HUES64 (cell line): Measurements from ENCODE around the gene IGLL5.

Experiments used
- H3K27ac ChIP-seq: 2 replicates; pipeline ENCODE4 v1.7.0; 2013; ENCODE audit warnings: low read depth, low read length, inconsistent platforms
- H3K27me3 ChIP-seq: 2 replicates; pipeline ENCODE4 v1.6.1; 2013; ENCODE audit warnings: mild to moderate bottlenecking, low read length; ENCODE audit not compliant: insufficient read depth
- H3K36me3 ChIP-seq: 2 replicates; pipeline ENCODE4 v1.6.1; 2013; ENCODE audit warnings: mild to moderate bottlenecking, low read length; ENCODE audit not compliant: insufficient read depth
- H3K4me1 ChIP-seq: 2 replicates; pipeline ENCODE4 v1.6.1; 2013; ENCODE audit warnings: mild to moderate bottlenecking, low read length, moderate library complexity; ENCODE audit not compliant: insufficient read depth
- H3K4me3 ChIP-seq: 2 replicates; pipeline ENCODE4 v1.5.1; 2013; ENCODE audit warnings: mild to moderate bottlenecking, low read length, moderate library complexity
- H3K9ac ChIP-seq: 2 replicates; pipeline ENCODE4 v1.6.1; 2013; ENCODE audit warnings: mild to moderate bottlenecking, low read depth, low read length
- H3K9me3 ChIP-seq: 2 replicates; pipeline ENCODE4 v1.6.1; 2013; ENCODE audit warnings: low read depth, low read length; ENCODE audit not compliant: insufficient read depth
- WGBS: fragments of 150-250, 120-280 bp; methylation state at CpG from one replicate; pipeline ENCODE4 v1.1.7; 2013; ENCODE audit warnings: missing lambda C conversion rate; 5-methylcytosine and 5-hydroxymethylcytosine counted together

The IGLL5 gene

DNA sequence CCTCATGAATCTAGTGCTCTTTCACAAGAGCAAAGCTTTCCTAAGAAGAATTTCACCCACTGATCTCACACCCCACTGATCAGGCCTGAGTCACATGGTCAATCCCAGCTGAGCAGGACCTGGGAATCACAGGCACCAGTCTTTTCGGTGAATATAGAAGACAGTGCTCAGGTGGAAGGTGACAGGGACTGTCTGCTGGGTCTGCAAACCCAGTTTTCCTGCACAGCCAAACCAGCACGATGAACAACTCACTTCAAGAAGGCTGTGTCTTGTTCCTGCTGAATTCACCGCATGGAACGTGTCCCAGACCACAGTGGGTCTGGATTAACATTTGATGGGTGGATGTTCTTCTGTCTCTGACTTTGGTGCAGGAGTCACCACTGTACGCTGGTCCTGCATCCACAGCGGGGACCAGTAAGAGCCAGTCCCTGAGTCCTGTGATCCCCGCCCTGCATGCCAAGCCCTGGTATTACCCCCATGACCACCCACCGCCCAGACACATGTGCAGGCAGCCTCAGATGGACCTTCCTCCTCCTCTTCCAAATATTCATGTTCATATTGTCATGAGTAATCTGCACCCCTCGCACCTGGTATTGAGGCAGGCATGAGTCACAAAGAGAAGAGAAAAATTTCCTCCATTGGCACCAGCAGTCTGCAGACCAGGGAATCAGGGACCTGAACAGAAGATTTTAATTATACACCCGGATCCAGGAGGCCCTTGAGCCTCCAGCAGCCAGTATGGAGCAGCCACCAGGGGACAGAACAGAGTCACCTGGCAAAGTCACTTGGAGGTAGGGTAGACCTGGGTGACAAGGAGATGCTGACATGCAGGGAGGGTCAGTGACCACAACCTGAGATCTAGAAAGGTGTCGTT lies 8.6 kb upstream of the IGLL5 start:
- Histone ChIP-seq H3K4me3 (no peak overlapping the region), H3K9me3 (0 out of 2 replicates have a peak, but pooled peaks cover 3% of the 10 kb centered on the region), H3K9ac (no peak overlapping the region), H3K36me3 (no peaks in the 10 kb centered on the region), H3K27me3 (peaks cover 26% of the 10 kb centered on the region), H3K27ac (no peak overlapping the region), H3K4me1 (no peaks in the 10 kb centered on the region)
- 87% methylated on average over 11 of the region's 11 CpGs for WGBS

DNA sequence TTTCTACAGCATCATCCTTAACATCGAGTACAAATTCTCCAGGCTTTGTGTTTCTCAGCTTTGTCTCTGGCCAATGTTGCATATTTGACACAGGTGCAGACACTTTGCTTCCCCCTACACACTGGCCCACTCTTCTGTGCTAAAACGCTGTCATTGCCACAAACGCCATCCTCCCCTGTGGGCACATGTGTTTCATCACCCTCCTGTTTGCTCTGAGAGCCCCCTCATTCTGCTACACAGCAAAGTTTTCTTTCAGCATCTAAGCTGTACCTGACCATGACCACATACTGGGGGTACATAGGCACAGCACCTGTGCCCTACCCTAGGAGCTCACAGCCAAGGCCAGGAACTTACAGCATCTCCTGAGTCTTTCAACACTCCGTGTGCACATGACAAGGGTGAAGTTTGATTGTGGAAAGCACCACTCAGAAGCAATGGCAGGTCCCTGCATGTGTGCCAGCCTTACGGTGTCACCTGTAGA lies 7.9 kb upstream of the IGLL5 start:
- Histone ChIP-seq H3K4me1 (no peaks in the 10 kb centered on the region), H3K4me3 (no peak overlapping the region), H3K27me3 (peaks cover 23% of the 10 kb centered on the region), H3K27ac (no peak overlapping the region), H3K9ac (no peak overlapping the region), H3K36me3 (no peaks in the 10 kb centered on the region), H3K9me3 (no peaks in the 10 kb centered on the region)
- WGBS, result 81% methylated on average over 5 of the region's 5 CpGs

- Histone ChIP-seq H3K4me1 (no peaks in the 10 kb centered on the region), H3K9me3 (no peaks in the 10 kb centered on the region), H3K36me3 (no peaks in the 10 kb centered on the region), H3K9ac (no peak overlapping the region), H3K27ac (no peak overlapping the region), H3K4me3 (no peak overlapping the region), H3K27me3 (peaks cover 27% of the 10 kb centered on the region)
- 86% methylated on average over 9 of the region's 9 CpGs for WGBS
These were observed 7.0 kb upstream of the IGLL5 start for GRCh38 chr22:22880645-22881044.

DNA sequence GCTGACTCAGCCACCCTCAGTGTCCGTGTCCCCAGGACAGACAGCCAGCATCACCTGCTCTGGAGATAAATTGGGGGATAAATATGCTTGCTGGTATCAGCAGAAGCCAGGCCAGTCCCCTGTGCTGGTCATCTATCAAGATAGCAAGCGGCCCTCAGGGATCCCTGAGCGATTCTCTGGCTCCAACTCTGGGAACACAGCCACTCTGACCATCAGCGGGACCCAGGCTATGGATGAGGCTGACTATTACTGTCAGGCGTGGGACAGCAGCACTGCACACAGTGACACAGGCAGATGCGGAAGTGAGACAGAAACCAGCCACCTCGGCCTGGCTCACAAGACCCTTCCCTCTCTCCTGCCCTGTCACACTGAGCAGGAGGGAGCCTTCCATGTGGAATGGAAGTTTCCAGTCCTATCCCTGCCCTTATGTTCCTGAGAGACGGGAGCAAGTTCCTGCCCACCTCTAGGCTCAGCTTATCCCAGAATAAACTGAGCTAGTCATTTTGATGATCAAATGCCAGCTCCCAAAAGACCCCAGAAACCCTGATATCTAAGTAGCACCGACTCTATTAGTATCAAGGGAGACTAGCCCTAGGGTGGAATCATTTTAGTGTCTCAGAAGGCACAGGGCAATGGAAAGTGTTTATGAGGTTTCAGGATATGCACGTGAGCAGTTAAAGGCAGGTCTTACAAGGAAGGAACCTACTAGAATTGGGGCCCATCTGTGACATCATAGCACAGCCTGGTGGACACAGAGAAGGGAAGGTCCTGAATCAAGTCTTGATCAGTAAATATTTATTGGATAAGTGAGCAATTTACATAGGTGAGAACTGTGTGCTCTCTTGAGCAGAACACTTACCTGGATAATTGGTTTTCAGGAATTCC lies 6.3 kb upstream of the IGLL5 start:
- Histone ChIP-seq H3K4me3 (no peak overlapping the region), H3K9ac (no peak overlapping the region), H3K27me3 (peaks cover 34% of the 10 kb centered on the region), H3K27ac (no peak overlapping the region), H3K4me1 (no peaks in the 10 kb centered on the region), H3K9me3 (no peaks in the 10 kb centered on the region), H3K36me3 (no peaks in the 10 kb centered on the region)
- 83% methylated on average over 10 of the region's 10 CpGs for WGBS

DNA sequence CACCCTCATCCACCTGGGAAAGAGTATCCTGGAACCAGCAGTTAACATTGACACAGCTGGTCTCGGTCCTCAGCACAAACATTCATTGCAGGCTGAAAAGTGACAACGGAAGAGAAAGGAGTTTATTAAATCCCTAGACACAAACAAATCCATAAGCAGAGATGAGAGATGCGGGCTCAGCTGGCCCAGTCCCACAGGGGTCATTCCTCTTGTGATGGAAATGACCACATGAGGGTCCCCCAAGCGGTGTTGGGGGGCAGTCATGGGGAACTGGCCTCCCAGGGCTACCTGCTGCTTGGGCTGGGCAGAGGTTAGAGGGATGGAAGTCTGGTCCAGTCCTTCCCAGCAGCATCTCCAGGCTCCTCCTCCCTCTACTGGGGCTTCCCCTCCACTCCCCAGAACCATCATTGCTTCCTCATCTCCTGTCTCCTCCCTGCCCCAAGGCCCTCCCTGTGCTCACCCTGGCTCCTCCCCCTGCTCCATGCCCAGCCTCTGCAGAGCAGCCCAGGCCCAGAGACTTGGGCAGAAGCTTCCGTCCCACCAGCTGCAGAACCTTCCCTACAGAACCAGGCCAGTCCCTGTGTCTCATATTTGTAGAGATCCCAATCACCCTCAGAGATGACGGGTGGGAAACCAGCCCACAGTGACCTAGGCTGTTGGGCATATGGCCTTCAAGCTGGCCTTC lies 5.4 kb upstream of the IGLL5 start:
- no peaks in the 10 kb centered on the region for H3K4me1 ChIP-seq
- H3K9ac ChIP-seq, result no peak overlapping the region
- H3K36me3 ChIP-seq, result no peaks in the 10 kb centered on the region
- 89% methylated on average over 6 of the region's 6 CpGs for WGBS
- H3K9me3 ChIP-seq, result no peaks in the 10 kb centered on the region
- H3K4me3 ChIP-seq, result no peak overlapping the region
- no peak overlapping the region for H3K27ac ChIP-seq
- peaks cover 38% of the 10 kb centered on the region for H3K27me3 ChIP-seq

DNA sequence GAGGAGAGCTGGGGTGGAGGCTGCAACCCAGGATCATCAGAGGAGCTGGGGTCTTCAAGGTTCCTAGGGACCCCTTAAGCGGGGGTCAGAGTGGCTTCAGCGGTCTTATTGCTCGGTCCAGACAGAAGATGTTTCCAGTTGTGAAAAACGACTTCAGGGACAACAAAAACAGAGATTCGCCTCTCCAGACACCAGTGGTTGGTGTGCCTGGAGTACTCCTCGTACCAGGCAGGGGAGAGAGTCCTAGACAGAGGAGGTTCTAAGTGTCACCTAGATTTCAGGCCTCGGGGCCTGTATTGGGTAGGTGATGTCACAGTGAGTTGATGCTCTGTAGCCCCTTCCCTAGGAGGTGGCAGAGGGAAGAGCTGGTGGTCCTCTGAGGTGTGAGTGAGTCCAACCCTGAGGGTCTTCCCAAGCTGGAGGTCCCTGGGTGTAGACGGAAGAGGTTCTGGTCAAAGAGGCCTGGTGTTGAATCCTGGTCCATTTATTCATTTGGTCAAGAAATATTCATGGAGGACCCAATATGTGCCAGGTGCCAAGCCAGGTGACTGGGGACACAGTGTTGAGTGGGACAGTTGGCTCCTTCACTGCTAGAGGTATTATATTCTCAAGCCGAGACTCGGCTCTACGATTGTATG lies 4.4 kb upstream of the IGLL5 start:
- WGBS, result 84% methylated on average over 11 of the region's 11 CpGs
- Histone ChIP-seq H3K27ac (no peak overlapping the region), H3K9me3 (no peaks in the 10 kb centered on the region), H3K4me3 (no peak overlapping the region), H3K36me3 (no peaks in the 10 kb centered on the region), H3K27me3 (peaks cover 36% of the 10 kb centered on the region), H3K4me1 (no peaks in the 10 kb centered on the region), H3K9ac (no peak overlapping the region)

DNA sequence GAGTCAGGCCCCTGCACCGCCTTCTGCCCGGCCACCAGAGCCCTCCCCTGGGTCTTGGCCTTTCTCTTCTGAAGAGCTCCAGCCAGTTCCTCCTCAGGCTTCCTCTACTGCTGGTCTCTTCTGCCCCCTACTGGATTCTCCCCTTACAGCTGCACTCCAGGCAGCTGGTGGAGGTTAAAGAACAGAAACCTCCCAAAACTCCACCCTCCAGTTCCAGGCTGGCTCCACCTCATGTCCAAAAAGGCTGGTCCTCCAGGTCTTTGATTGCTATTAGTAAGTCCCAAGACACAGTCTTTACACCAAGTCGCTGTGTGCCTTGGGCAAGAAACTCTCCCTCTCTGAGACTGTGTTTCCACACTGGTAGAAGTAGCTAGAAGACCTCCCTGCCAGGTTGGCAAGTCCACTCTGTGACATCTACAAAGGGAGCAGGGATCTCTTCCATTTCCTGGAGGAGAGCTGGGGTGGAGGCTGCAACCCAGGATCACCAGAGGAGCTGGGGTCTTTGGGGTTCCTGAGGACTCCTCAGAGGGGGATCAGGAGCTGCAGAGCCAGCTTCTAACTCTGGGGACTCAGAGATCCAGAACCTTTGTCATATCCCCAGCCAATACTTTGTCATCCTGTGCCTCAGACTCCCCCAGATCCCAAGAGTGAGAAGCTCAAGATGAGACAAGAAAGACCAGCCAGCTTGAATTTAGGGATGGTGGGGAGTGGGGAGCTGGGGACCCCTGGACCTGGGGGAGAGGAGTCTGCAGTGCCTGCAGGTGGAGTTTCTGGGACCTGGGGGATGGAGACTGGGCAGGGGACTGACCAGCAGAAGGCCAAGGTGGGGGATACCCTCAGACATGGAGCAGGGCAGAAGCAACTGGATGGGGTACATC lies 3.4 kb upstream of the IGLL5 start:
- H3K9ac ChIP-seq, result no peak overlapping the region
- no peaks in the 10 kb centered on the region for H3K36me3 ChIP-seq
- H3K9me3 ChIP-seq, result no peaks in the 10 kb centered on the region
- no peaks in the 10 kb centered on the region for H3K4me1 ChIP-seq
- H3K27ac ChIP-seq, result no peak overlapping the region
- 22% methylated on average over 3 of the region's 3 CpGs for WGBS
- H3K27me3 ChIP-seq, result peaks cover 28% of the 10 kb centered on the region
- no peak overlapping the region for H3K4me3 ChIP-seq

DNA sequence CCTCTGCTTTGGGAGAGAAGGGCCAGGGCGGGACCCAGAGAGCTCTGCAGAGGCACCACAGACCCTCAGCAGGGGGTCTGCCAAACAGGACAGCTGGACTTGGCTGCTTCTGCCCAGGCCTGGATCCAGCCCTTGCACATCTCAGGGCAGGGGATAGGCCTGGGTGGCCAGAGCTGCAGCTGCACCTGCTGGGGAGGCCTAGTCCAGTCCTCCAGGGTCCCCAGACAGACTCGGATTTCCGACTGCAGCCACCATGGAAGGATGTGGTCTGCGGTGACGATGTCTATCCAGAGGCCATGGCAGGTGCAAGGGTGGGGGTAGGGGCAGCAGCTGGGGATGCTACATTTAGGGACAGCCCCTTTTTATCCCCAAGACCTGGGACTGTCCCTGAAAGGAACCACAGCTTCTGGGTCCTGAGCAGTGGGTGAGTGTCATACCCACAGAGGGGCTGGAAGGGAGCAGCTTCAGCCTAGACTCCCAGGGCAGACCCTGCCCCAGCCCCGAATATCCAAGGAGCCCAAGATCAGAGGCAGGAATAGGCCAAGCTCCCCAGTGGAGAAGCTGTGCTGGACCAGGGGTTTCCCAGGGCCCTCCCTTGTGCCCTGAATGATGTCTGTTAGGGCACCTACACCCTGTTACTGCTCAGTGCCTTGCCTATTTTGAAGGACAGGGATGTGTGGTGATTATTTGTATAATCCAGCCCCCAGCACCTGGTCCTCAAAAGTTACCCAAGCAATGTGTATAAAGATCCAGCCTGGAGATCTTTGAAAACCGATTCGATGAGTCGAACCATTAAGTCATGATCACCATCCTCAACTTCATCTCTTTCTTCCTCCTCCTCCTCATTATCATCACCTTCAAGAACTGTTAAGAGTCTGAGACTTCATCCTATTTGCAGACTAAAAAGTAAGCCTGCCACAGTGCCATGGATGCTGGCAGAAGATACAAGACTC lies 2.5 kb upstream of the IGLL5 start:
- Histone ChIP-seq H3K4me3 (no peak overlapping the region), H3K4me1 (no peaks in the 10 kb centered on the region), H3K9ac (no peak overlapping the region), H3K27me3 (peaks cover 31% of the 10 kb centered on the region), H3K36me3 (no peaks in the 10 kb centered on the region), H3K27ac (no peak overlapping the region), H3K9me3 (no peaks in the 10 kb centered on the region)
- WGBS, result 89% methylated on average over 9 of the region's 9 CpGs

GRCh38 chr22:22886546-22886945 lies 1.1 kb upstream of the IGLL5 start:
- H3K4me1 ChIP-seq, result no peaks in the 10 kb centered on the region
- H3K27me3 ChIP-seq, result peaks cover 38% of the 10 kb centered on the region
- H3K9ac ChIP-seq, result no peak overlapping the region
- no peaks in the 10 kb centered on the region for H3K9me3 ChIP-seq
- WGBS, result 94% methylated on average over 4 of the region's 4 CpGs
- H3K4me3 ChIP-seq, result no peak overlapping the region
- H3K27ac ChIP-seq, result no peak overlapping the region
- no peaks in the 10 kb centered on the region for H3K36me3 ChIP-seq
